Mesodermal cell (in vitro differentiated cells): Measurements from ENCODE around the gene PAK1IP1.
A peak's percentile ranks its signal among the peaks of the same experiment; 100 is the strongest.
"Not testable (repeated sequence)": the region's sequence is repeated elsewhere in the genome, so short reads cannot be mapped to it uniquely, and the experiment has no call there.

ENCODE experiments used
- H3K27ac ChIP-seq: 2 replicates; pipeline ENCODE4 v1.7.0; 2013; ENCODE audit warnings: mild to moderate bottlenecking, low read depth, low read length, moderate library complexity; ENCODE audit not compliant: severe bottlenecking
- H3K36me3 ChIP-seq: 2 replicates; pipeline ENCODE4 v1.7.1; 2013; ENCODE audit warnings: mild to moderate bottlenecking, low read length, moderate library complexity; ENCODE audit not compliant: control insufficient read depth, insufficient read depth
- H3K4me1 ChIP-seq: one replicate; pipeline ENCODE4 v1.7.1; 2013; ENCODE audit warnings: mild to moderate bottlenecking, low read length; ENCODE audit not compliant: insufficient read depth, control insufficient read depth, poor library complexity, severe bottlenecking
- H3K4me3 ChIP-seq: 2 replicates; pipeline ENCODE4 v1.7.0; 2013; ENCODE audit warnings: low read length, control low read depth, mild to moderate bottlenecking; ENCODE audit not compliant: insufficient read depth, poor library complexity, severe bottlenecking; ENCODE audit errors: extremely low read depth
- H3K9me3 ChIP-seq: 2 replicates; pipeline ENCODE4 v1.7.1; 2013; ENCODE audit warnings: mild to moderate bottlenecking, low read length, moderate library complexity; ENCODE audit not compliant: control insufficient read depth
- WGBS, 2 experiments: methylation state at CpG; one replicate each; pipeline ENCODE4 v1.1.5; 2013; ENCODE audit warnings: missing lambda C conversion rate in 2 of 2; ENCODE audit not compliant: insufficient coverage in 2 of 2; 5-methylcytosine and 5-hydroxymethylcytosine counted together

PAK1IP1 gene

DNA sequence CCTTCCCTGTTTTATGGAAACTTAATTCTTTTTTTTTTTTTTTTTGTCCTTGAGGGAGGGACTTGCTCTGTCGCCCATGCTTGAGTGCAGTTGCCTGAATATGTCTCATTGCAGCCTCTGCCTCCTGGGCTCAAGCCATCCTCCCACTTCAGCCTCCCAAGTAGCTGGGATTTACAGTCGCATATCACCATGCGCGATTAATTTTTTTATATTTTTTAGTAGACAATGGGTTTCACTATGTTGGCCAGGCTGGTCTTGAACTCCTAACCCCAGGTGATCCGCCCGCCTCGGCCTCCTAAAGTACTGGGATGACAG, 28.8 kb downstream of the PAK1IP1 start:
- Histone ChIP-seq H3K27ac (peak overlapping the region; percentile 91), H3K9me3 (peaks cover 2% of the 10 kb centered on the region), H3K4me1 (peaks cover 16% of the 10 kb centered on the region), H3K36me3 (peaks cover 38% of the 10 kb centered on the region), H3K4me3 (peak overlapping the region; percentile 82)
- 66 to 92% methylated on average over 3 to 4 of the region's 7 CpGs for WGBS, 2 experiments

DNA sequence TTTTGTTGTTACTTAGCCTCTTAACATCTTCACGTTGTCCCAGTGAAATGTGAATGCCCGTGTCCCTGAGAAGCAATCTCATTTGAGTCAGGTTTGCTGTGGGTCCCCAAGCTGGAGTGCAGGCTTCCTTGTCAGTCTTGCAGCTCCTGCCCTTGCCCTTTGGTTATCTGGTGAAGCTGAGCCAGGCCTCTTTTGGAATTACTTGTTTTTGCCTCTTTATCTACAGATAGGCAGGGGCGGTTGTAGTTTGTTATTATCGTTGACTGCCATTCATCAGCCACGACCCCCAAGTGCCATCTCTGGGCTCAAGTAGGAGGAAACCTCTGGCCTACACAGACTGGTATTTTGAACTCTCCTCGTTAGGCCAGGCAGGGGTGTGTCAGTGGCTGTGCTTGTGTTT, 30.3 kb downstream of the PAK1IP1 start:
- H3K4me1 ChIP-seq, result peaks cover 16% of the 10 kb centered on the region
- H3K27ac ChIP-seq, result no peak overlapping the region
- no peaks in the 10 kb centered on the region for H3K9me3 ChIP-seq
- no peak overlapping the region for H3K4me3 ChIP-seq
- 87 to 91% methylated on average over 5 to 6 of the region's 6 CpGs for WGBS, 2 experiments
- peaks cover 54% of the 10 kb centered on the region for H3K36me3 ChIP-seq

DNA sequence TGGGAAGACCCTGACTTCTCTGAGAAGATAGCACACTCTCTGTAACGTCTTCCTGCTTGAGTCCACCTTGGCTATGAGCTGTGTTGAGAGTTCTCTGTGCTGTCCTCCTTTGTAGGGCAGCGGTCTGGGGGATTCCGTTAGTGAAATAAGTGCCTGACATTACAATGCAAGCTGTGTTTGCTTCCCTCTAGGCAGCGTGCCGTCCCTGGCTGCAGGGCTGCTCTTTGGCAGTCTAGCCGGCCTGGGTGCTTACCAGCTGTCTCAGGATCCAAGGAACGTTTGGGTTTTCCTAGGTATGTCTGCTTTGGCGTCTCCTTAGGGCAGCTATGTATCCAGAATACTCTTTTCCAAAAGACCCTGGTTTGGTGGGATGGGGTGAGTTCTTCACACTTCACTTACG, 30.9 kb downstream of the PAK1IP1 start:
- Histone ChIP-seq H3K36me3 (peaks cover 60% of the 10 kb centered on the region), H3K27ac (no peak overlapping the region), H3K4me3 (no peak overlapping the region), H3K4me1 (peaks cover 16% of the 10 kb centered on the region), H3K9me3 (no peaks in the 10 kb centered on the region)
- 89 to 93% methylated on average over 6 to 7 of the region's 9 CpGs for WGBS, 2 experiments

DNA sequence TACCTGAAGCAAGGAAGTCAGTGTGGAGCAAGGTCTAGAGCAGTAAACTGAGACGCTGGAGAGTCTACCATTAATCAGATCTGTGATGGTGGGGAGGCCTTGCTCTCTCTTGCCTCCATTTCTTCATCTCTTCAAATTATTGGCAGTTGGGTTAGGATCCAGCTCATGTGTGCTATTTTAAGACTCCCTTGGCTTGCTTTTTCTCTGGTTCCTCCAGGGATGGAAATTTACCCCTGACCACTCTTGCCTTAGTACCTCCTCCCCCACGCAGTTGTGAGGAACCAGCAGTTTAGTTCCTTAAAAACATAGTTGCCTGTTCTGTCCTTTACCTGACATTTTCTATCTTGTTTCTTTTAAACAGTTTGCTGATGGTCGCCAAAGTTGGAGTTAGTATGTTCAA, 35.5 kb downstream of the PAK1IP1 start:
- H3K36me3 ChIP-seq, result peaks cover 77% of the 10 kb centered on the region
- H3K9me3 ChIP-seq, result no peaks in the 10 kb centered on the region
- 86 to 100% methylated on average over 1 to 3 of the region's 3 CpGs for WGBS, 2 experiments
- peaks cover 14% of the 10 kb centered on the region for H3K4me1 ChIP-seq
- no peak overlapping the region for H3K27ac ChIP-seq
- H3K4me3 ChIP-seq, result no peak overlapping the region

DNA sequence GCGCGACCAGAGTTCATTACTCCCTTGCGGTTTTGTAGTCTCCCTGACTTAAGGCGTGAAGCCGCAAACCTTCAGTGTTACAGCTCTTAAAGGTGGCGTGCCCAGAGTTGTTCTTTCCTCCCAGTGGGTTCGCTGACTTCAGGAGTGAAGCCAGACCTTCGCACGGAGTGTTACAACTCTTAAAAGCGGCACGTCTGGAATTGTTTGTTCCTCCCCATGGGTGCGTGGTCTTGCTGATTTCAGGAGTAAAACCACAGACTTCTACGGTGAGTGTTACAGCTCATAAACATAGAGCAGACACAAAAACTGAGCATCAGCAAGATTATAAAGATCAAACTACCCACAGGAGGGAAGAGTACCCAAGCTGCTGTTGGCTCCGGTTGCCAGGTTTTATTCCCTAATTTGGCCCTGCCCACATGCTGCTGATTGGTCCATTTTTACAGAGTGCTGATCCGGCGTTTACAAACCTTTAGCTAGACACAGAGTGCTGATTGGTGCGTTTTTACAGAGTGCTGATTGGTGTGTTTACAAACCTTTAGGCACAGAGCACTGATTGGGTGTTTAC, 38.5 kb downstream of the PAK1IP1 start:
- H3K4me3 ChIP-seq, result no peak overlapping the region
- WGBS, 2 experiments, result 89 to 96% methylated on average over 12 to 17 of the region's 17 CpGs
- H3K27ac ChIP-seq, result peak overlapping the region; percentile 17
- H3K9me3 ChIP-seq, result no peaks in the 10 kb centered on the region
- peaks cover 10% of the 10 kb centered on the region for H3K4me1 ChIP-seq
- peaks cover 52% of the 10 kb centered on the region for H3K36me3 ChIP-seq

DNA sequence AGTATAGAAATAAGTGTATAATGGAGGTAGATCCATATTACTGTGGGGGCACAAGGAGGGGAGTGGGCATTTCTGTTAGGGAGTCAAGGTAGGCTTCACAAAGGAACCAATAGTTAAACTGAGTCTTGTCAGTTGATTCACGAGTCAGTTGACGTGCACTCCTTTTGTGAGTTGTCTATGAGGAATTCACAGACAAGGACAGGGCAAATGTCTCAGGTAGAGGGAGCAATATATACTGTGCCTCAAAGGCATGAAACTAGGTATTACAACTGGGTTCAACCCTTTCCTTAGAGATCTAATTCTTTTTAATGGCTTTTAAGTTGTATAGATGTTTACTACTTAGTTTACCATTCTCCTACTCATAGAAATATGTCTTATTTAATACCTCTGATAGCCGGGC, 39.1 kb downstream of the PAK1IP1 start:
- H3K27ac ChIP-seq, result no peak overlapping the region

DNA sequence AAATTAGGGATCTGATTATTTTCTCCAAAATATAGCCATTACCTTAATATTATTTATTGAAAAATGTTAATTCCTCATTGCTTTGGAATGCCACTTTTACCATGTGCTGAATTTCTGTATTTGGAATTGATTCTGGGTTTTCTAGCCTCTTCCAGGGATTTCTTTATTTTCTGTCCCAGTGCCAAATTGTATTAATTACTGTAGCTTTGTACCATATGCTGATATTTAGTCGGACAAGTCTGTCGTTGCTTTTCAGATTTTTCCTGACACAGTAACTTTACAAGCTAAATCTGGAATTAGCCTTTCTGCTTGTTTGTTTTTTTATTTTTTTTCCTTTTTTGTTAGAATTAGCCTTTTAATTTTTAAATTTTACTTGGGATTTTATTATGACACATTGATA, 42.0 kb downstream of the PAK1IP1 start:
- Histone ChIP-seq H3K9me3 (no peaks in the 10 kb centered on the region), H3K27ac (no peak overlapping the region), H3K4me1 (peaks cover 10% of the 10 kb centered on the region), H3K36me3 (peaks cover 31% of the 10 kb centered on the region), H3K4me3 (no peak overlapping the region)
- no CpG with 5 or more reads among the region's 2 CpGs for WGBS, 2 experiments

More for the DNA sequence above, 39.1 kb downstream of the PAK1IP1 start:
- H3K36me3 ChIP-seq, result peaks cover 46% of the 10 kb centered on the region
- no peaks in the 10 kb centered on the region for H3K9me3 ChIP-seq
- WGBS, 2 experiments, result 93 to 95% methylated on average over 2 to 3 of the region's 3 CpGs
- H3K4me3 ChIP-seq, result no peak overlapping the region
- peaks cover 10% of the 10 kb centered on the region for H3K4me1 ChIP-seq

DNA sequence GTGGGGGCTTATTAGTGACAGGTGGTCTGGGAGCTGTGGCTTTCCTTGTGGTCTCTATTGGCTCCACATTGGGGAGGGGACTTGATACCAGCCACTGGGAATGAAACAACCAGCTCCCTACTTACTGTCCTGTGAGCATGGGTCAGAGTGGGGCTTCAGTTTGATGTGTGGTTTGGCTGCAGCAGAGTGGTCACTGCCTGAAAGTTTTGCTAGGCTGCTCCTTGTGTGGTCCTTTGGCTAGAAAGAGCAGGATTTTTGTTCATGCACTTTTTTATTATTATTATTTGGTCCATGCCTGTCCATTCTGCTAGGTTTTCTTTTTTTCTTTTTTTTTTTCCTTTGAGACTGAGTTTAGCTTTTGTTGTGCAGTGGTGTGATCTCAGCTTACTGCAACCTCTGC, 45.3 kb downstream of the PAK1IP1 start:
- Histone ChIP-seq H3K4me3 (no peak overlapping the region), H3K9me3 (no peaks in the 10 kb centered on the region), H3K4me1 (peaks cover 3% of the 10 kb centered on the region)

DNA sequence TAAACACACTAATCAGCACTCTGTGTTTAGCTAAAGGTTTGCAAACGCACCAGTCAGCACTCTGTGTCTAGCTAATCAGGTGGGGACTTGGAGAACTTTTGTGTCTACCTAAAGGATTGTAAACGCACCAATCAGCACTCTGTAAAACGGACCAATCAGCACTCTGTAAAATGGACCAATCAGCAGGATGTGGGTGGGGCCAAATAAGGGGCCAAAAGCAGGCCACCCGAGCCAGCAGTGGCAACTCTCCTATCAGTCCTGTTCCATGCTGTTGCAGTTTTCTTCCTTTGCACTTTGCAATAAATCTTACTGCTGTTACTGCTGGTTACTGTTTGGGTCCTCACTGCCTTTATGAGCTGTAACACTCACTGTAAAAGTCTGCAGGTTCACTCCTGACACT, 46.9 kb downstream of the PAK1IP1 start:
- H3K27ac ChIP-seq, H3K4me3 ChIP-seq, H3K4me1 ChIP-seq, H3K9me3 ChIP-seq: not testable (repeated sequence)
- H3K36me3 ChIP-seq, result peaks cover 18% of the 10 kb centered on the region
- WGBS, 2 experiments, result 86 to 93% methylated on average over 4 of the region's 4 CpGs

More for the DNA sequence above, 45.3 kb downstream of the PAK1IP1 start:
- no peak overlapping the region for H3K27ac ChIP-seq
- peaks cover 18% of the 10 kb centered on the region for H3K36me3 ChIP-seq

DNA sequence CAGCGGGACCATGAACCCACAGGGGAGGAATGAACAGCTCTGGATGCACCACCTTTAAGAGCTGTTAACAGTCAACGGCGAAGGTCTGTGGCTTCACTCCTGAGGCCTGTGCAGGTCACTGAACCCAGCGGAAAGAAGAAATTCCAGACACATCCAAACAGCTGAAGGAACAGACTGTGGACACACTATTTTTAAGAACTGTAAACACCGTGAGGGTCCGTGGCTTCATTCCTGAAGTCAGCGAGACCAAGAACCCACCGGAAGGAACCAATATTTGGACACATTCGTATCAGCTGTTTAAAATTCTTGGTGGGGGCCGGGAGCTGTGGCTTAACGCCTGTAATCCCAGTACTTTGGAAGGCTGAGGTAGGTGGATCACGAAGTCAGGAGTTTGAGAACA, 47.5 kb downstream of the PAK1IP1 start:
- H3K4me1 ChIP-seq, result no peaks in the 10 kb centered on the region
- H3K27ac ChIP-seq, result no peak overlapping the region
- no peaks in the 10 kb centered on the region for H3K9me3 ChIP-seq
- no peak overlapping the region for H3K4me3 ChIP-seq
- peaks cover 18% of the 10 kb centered on the region for H3K36me3 ChIP-seq
- WGBS, 2 experiments, result 94 to 96% methylated on average over 12 of the region's 12 CpGs

DNA sequence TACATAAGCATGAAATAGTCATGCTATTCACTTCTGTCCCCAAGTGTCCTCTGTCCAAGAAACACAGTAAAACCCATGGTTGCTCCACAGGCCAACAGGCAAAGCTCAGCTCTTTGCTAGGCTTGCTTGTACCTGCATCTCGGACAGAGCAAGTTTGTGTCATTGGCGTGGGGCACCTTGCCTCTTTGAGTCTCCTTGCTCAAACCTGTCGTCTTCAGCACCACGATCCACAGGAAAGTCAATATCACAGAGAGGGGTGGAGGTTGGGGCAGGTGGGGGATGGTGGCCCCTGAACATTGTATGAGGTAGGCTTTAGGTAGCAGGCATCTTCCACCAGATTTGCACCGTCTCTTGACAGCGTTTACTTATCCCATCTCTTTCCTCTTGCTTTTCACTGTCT, 48.7 kb downstream of the PAK1IP1 start:
- WGBS, 2 experiments, result 88 to 100% methylated on average over 2 to 4 of the region's 6 CpGs
- Histone ChIP-seq H3K36me3 (peaks cover 18% of the 10 kb centered on the region), H3K9me3 (no peaks in the 10 kb centered on the region), H3K4me3 (no peak overlapping the region), H3K27ac (no peak overlapping the region), H3K4me1 (no peaks in the 10 kb centered on the region)
